Body of pancreas (tissue), 4 donors: ENCODE measurements around the gene FUS.

Experiments
- POLR2A ChIP-seq, 3 donors: fragments of 450-650 bp; IDR thresholded peaks; one replicate each; pipeline ENCODE4 v1.6.1; 2016; ENCODE audit warnings: antibody characterized with exemption in 3 of 3, mild to moderate bottlenecking in 2 of 3
- TF ChIP-seq, protein P1 (sequence below), 7 experiments: fragments of 450-650 bp in 4 of 7; fragments of 200-600 bp in 3 of 7; sonication (generic) in 3 of 7; IDR thresholded peaks; one replicate each; pipeline ENCODE4 v1.5.1; 2016 to 2019; ENCODE audit warnings: antibody characterized with exemption in 7 of 7

DNA sequence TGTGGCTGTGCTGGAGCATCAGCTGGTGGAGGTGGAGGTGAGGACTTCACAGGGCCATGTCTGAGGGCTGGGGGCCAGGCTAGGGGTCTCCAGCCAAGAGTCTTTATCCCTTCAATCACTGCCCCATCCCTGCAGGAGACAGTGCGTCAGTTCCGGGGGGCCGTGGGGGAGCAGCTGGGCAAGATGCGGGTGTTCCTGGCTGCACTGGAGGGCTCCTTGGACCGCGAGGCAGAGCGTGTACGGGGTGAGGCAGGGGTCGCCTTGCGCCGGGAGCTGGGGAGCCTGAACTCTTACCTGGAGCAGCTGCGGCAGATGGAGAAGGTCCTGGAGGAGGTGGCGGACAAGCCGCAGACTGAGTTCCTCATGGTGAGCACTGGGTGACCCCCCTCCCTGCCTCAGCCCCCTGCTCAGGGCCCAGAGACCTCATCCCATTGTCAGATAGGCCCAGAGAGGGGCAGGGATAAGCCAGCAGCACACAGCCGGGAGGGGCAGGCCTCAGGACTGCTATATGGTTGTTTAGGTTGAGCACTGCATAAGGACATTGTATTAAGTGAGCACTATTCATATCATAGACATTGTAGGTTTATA, 39.3 kb downstream of the FUS start:
- TF ChIP-seq POLR2A (IDR thresholded peaks at IDR 0.05) = no peak
- TF ChIP-seq, protein P1, sequence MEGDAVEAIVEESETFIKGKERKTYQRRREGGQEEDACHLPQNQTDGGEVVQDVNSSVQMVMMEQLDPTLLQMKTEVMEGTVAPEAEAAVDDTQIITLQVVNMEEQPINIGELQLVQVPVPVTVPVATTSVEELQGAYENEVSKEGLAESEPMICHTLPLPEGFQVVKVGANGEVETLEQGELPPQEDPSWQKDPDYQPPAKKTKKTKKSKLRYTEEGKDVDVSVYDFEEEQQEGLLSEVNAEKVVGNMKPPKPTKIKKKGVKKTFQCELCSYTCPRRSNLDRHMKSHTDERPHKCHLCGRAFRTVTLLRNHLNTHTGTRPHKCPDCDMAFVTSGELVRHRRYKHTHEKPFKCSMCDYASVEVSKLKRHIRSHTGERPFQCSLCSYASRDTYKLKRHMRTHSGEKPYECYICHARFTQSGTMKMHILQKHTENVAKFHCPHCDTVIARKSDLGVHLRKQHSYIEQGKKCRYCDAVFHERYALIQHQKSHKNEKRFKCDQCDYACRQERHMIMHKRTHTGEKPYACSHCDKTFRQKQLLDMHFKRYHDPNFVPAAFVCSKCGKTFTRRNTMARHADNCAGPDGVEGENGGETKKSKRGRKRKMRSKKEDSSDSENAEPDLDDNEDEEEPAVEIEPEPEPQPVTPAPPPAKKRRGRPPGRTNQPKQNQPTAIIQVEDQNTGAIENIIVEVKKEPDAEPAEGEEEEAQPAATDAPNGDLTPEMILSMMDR (IDR thresholded peaks at IDR 0.05) = no peak
